Lung (tissue), 12 donors: ENCODE data around the gene B3GALT5. TPM values are rescaled to one million over a fixed set of nuclear protein-coding genes. Genes with fewer than 3 reads are reported as not detected.

Source experiments
- ATAC-seq: fragments of 200-7000 bp; cut with Tn5 transposase; one replicate; pipeline ENCODE4 v1.9.1; 2020; ENCODE audit warnings: moderate number of reproducible peaks; ENCODE audit not compliant: insufficient read depth, low FRiP score
- DNase-seq, 3 donors: peaks; one replicate each; pipeline ENCODE4 v3.0.0-alpha.2; 2013 to 2017
- H3K27ac ChIP-seq, 2 donors: one replicate each; pipeline ENCODE4 v1.5.1; 2013; ENCODE audit warnings: mild to moderate bottlenecking in 2 of 2, moderate library complexity in 2 of 2, control low read depth in 1 of 2, inconsistent platforms in 1 of 2, low read depth in 1 of 2, low read length in 1 of 2
- H3K27me3 ChIP-seq, 3 donors: one replicate each; pipeline ENCODE4 v1.5.1; 2013; ENCODE audit warnings: low read length in 2 of 3; ENCODE audit not compliant: control insufficient read depth in 3 of 3, insufficient read depth in 3 of 3
- H3K36me3 ChIP-seq, 4 donors: one replicate each; pipeline ENCODE4 v1.5.1; 2013; ENCODE audit warnings: low read length in 4 of 4, mild to moderate bottlenecking in 1 of 4, moderate library complexity in 1 of 4; ENCODE audit not compliant: control insufficient read depth in 4 of 4, insufficient read depth in 4 of 4
- H3K4me1 ChIP-seq, 5 donors: one replicate each; pipeline ENCODE4 v1.5.1; 2013; ENCODE audit warnings: low read length in 5 of 5, mild to moderate bottlenecking in 2 of 5, moderate library complexity in 1 of 5; ENCODE audit not compliant: control insufficient read depth in 5 of 5, insufficient read depth in 5 of 5
- H3K4me3 ChIP-seq: one replicate; pipeline ENCODE4 v1.5.1; 2013; ENCODE audit warnings: mild to moderate bottlenecking, control low read depth, moderate library complexity
- H3K9ac ChIP-seq, 2 donors: one replicate each; pipeline ENCODE4 v1.5.1; 2013; ENCODE audit warnings: low read length in 2 of 2, control low read depth in 1 of 2; ENCODE audit not compliant: insufficient read depth in 1 of 2
- H3K9me3 ChIP-seq, 4 donors: one replicate each; pipeline ENCODE4 v1.5.1; 2013; ENCODE audit warnings: low read length in 3 of 4, mild to moderate bottlenecking in 1 of 4, moderate library complexity in 1 of 4; ENCODE audit not compliant: control insufficient read depth in 4 of 4, insufficient read depth in 3 of 4
- WGBS, 2 donors: extraction: QIAGEN DNeasy Blood & Tissue Kit; methylation state at CpG; one replicate each; pipeline ENCODE4 v1.1.7; 2013; 5-methylcytosine and 5-hydroxymethylcytosine counted together
- polyA plus RNA-seq, 2 donors: library from polyadenylated mRNA; stranded (reverse); fragments of 200-250 nt; gene quantifications; one replicate each; pipeline ENCODE4 v1.2.1, GENCODE V29; 2013
- total RNA-seq, 2 donors: library from RNA; depleted of rRNA in 1 of 2; stranded (reverse); fragments of >200 nt in 1 of 2; gene quantifications; one replicate each; pipeline ENCODE4 v1.2.1, GENCODE V29; 2014 to 2021
- TF ChIP-seq, protein P1 (sequence below): IDR thresholded peaks from 2 replicates; pipeline ENCODE4 v1.5.1; 2012; ENCODE audit warnings: mild to moderate bottlenecking; ENCODE audit errors: control extremely low read depth, extremely low read depth
- donor health status: control.
- donor health status: control.
- donor health status: Bipolar disorder and iron deficiency.
- donor health status: healthy.
- donor health status: DM: yes; HTN: yes; CAD: no.

The B3GALT5 gene
- total and polyA plus RNA-seq, 4 donors = 0.02 to 1.1 (median 0.50) TPM

DNA sequence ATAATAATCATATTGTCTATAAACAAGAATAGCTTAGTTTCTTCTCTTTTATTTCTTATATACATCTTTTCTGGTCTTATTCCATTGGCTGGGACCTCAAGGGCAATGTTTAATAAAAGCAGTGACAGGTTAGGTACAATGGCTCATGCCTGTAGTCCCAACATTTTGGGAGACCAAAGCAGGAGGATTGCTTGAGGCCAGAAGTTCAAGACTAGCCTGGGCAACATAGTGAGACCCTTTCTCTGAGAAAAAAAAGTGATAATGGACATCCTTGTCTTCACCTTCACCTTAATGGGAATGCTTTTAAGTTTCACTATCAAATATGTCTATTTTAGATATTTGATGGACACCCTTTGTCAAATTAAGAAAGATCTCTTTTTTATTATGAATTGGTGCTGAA lies 8.1 kb downstream of the B3GALT5 start:
- DNase-seq (no peak), ATAC-seq (no peak)
- TF ChIP-seq, protein P1, sequence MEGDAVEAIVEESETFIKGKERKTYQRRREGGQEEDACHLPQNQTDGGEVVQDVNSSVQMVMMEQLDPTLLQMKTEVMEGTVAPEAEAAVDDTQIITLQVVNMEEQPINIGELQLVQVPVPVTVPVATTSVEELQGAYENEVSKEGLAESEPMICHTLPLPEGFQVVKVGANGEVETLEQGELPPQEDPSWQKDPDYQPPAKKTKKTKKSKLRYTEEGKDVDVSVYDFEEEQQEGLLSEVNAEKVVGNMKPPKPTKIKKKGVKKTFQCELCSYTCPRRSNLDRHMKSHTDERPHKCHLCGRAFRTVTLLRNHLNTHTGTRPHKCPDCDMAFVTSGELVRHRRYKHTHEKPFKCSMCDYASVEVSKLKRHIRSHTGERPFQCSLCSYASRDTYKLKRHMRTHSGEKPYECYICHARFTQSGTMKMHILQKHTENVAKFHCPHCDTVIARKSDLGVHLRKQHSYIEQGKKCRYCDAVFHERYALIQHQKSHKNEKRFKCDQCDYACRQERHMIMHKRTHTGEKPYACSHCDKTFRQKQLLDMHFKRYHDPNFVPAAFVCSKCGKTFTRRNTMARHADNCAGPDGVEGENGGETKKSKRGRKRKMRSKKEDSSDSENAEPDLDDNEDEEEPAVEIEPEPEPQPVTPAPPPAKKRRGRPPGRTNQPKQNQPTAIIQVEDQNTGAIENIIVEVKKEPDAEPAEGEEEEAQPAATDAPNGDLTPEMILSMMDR = no peak
- Histone ChIP-seq H3K9me3 (peaks cover 0 to 4% (median 0%) of the 10 kb centered on the region in 4 donors), H3K9ac (no peak overlapping the region), H3K36me3 (no peaks in the 10 kb centered on the region), H3K4me3 (no peak overlapping the region), H3K27ac (no peak overlapping the region), H3K27me3 (no peaks in the 10 kb centered on the region), H3K4me1 (no peaks in the 10 kb centered on the region)

- no peak for DNase-seq
- WGBS, 2 donors = 80 to 86% methylated on average over 12 of the region's 12 CpGs
- no peaks in the 10 kb centered on the region for H3K36me3 ChIP-seq
- peaks cover 0 to 4% (median 2%) of the 10 kb centered on the region in 4 donors for H3K9me3 ChIP-seq
- H3K4me3 ChIP-seq = no peak overlapping the region
- no peaks in the 10 kb centered on the region for H3K27me3 ChIP-seq
- no peak overlapping the region for H3K27ac ChIP-seq
- no peak overlapping the region for H3K9ac ChIP-seq
- ATAC-seq = no peak
- no peaks in the 10 kb centered on the region for H3K4me1 ChIP-seq
- TF ChIP-seq, protein P1 = no peak
Observed at GRCh38 chr21:39625211-39625895, 12.6 kb downstream of the B3GALT5 start.

GRCh38 chr21:39628385-39628784 lies 15.6 kb downstream of the B3GALT5 start:
- TF ChIP-seq, protein P1 = no peak
- no peak overlapping the region for H3K4me3 ChIP-seq
- H3K36me3 ChIP-seq = no peaks in the 10 kb centered on the region
- ATAC-seq (no peak), DNase-seq (no peak)
- no peak overlapping the region for H3K27ac ChIP-seq
- H3K4me1 ChIP-seq = peaks cover 0 to 9% (median 0%) of the 10 kb centered on the region in 5 donors
- 74 to 83% methylated on average over 8 of the region's 8 CpGs for WGBS, 2 donors
- no peak overlapping the region for H3K9ac ChIP-seq
- H3K9me3 ChIP-seq = peaks cover 0 to 4% (median 2%) of the 10 kb centered on the region in 4 donors
- no peaks in the 10 kb centered on the region for H3K27me3 ChIP-seq

- ATAC-seq = no peak
- Histone ChIP-seq H3K4me3 (no peak overlapping the region), H3K9me3 (peaks cover 0 to 3% (median 0%) of the 10 kb centered on the region in 4 donors), H3K4me1 (peaks cover 0 to 9% (median 0%) of the 10 kb centered on the region in 5 donors), H3K36me3 (no peaks in the 10 kb centered on the region), H3K9ac (no peak overlapping the region), H3K27ac (no peak overlapping the region), H3K27me3 (no peaks in the 10 kb centered on the region)
- TF ChIP-seq, protein P1 = no peak
- DNase-seq = no peak
- 66 to 69% methylated on average over 8 of the region's 8 CpGs for WGBS, 2 donors
Observed at GRCh38 chr21:39630191-39630591, 17.5 kb downstream of the B3GALT5 start.
